GM18526 (cell line): ENCODE data around the gene BICRAL.

Experiments
- POLR2A ChIP-seq: IDR thresholded peaks from 3 replicates; pipeline ENCODE4 v1.6.1; 2011; ENCODE audit not compliant: insufficient read length; ENCODE audit errors: extremely low read depth

BICRAL gene, protein sequence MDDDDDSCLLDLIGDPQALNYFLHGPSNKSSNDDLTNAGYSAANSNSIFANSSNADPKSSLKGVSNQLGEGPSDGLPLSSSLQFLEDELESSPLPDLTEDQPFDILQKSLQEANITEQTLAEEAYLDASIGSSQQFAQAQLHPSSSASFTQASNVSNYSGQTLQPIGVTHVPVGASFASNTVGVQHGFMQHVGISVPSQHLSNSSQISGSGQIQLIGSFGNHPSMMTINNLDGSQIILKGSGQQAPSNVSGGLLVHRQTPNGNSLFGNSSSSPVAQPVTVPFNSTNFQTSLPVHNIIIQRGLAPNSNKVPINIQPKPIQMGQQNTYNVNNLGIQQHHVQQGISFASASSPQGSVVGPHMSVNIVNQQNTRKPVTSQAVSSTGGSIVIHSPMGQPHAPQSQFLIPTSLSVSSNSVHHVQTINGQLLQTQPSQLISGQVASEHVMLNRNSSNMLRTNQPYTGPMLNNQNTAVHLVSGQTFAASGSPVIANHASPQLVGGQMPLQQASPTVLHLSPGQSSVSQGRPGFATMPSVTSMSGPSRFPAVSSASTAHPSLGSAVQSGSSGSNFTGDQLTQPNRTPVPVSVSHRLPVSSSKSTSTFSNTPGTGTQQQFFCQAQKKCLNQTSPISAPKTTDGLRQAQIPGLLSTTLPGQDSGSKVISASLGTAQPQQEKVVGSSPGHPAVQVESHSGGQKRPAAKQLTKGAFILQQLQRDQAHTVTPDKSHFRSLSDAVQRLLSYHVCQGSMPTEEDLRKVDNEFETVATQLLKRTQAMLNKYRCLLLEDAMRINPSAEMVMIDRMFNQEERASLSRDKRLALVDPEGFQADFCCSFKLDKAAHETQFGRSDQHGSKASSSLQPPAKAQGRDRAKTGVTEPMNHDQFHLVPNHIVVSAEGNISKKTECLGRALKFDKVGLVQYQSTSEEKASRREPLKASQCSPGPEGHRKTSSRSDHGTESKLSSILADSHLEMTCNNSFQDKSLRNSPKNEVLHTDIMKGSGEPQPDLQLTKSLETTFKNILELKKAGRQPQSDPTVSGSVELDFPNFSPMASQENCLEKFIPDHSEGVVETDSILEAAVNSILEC

DNA sequence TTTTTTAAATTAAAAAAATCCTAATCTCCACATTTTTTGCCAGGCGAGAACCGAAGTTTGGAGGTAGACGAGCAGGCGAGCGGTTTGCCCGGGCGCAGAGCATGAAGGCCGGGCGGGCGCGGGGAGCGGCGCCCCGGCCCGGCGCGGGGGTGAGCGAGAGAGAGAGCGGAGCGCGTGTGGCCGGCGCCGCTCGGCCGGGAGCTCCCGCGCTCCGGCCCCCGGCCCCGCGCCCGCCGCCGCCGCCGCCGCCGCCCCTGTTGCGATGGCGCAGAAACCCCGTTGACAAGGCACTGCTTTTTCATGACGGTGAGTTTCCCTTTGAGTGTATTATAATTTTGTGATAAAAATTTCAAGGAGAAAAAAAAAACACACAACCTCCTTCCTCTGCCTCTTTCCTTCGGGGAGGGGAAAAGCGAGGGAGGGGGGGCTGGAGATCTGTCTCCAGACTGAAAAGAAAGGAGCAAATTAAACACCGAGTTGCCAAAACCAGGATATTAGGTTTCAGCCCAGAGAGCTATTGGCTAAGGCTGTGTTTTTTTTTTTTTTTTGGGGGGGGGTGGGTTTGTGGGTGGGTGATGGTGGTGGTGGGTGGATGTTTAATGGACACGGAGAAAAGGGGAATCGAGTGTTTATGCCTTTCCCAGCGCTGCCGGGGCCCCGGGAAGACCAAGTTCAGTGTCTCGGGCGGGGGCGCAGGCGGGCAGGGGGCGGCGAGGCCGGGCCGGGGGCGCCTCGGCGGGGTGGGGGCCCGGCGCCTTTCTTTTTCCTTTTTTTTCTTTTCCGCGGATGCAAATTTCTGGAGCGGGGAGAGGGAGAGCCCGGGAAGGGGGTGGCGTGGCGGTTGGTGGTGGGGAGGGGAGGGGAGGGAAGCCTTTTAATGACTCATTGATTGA lies at the start of gene BICRAL:
BICRAL (plus strand) TSS at position 257 of the 893 bp plus-strand sequence. CDS start 39,971 bp downstream, outside the sequence.
- TF ChIP-seq POLR2A, result no peak

GRCh38 chr6:42735976-42736375 lies 45.9 kb upstream of the BICRAL start:
- no peak for TF ChIP-seq POLR2A

- TF ChIP-seq POLR2A, result no peak
Observed at GRCh38 chr6:42740725-42741124, 41.1 kb upstream of the BICRAL start.

- no peak for TF ChIP-seq POLR2A
Observed at GRCh38 chr6:42742116-42742894, 39.5 kb upstream of the BICRAL start.

GRCh38 chr6:42744351-42744893 lies 37.4 kb upstream of the BICRAL start:
- TF ChIP-seq POLR2A, result no peak

DNA sequence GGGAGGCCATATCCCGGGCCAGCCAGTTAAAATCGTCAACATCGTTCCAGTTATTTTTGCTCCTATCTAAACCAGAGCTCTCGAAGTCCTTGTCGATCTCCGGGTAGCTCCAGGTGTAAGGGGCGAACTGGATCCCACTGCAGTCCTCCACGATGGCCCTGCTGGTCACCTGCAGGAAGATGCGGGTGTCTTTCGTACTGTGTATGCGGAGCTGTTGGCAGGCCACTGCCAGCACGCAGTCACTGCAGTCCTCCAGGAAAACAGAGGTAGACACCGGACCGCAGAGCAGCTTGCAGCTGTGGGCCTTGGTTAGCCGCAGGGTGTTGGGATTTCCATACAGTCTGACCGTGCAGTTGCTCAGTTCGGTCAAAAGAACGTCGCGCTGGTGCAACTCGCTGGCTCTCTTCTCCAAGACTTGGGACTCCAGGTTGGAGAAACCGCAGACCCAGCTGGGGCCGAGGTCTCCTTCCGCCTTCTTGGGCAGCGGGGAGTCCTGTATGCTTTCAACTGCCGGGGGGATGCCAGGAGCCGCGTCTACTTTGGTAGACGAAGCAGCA lies 36.7 kb upstream of the BICRAL start:
- TF ChIP-seq POLR2A, result no peak

DNA sequence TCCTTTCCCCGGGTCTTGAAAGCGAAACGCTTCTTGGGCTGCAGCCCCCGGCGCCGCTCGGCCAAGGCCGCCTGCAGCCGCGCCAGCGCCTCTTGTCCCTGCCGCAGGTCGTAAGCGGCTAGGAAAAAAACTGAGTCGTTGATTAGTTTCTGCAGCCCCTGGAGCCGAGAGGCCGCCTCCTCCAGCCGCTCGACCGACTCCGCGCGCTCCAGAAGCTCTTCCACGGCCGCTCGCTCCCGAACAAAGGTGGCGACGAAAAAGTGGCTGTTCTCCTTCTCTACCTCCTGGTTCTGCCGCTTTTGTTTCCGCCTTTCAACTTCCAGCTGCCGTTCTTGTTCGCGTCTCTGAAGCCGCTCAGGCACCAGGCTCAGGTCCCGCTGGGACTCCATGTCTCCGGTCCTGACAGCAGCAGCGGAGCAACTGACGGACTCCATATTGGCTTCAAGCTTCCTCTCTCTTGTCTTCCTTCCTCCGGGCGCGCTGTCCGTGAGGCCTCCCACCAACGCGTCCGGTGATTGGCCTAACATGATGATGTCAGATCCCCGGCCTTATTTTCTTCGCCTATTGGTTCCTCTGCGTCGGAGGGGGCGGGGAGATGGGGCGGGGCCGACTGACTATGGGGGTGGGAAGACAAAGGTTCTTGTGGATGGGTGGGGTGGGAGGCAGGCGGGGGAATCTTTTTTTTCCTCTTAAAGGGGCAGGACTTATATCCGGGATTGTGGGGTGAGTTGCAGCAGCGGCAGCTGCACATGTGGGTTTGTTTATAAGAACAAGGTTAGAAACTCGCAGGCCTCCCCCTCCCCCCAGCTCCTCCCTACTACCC lies 36.0 kb upstream of the BICRAL start, which contains the start of gene TBCC:
TBCC (minus strand) TSS at position 464 of the 823 bp plus-strand sequence; CDS start at position 434, 30 bp downstream.
- TF ChIP-seq POLR2A, result peak; percentile 96

- TF ChIP-seq POLR2A, result peak; percentile 82
Observed at GRCh38 chr6:42746463-42747391, 35.1 kb upstream of the BICRAL start.

- TF ChIP-seq POLR2A, result no peak
Observed at GRCh38 chr6:42748203-42748898, 33.5 kb upstream of the BICRAL start.

DNA sequence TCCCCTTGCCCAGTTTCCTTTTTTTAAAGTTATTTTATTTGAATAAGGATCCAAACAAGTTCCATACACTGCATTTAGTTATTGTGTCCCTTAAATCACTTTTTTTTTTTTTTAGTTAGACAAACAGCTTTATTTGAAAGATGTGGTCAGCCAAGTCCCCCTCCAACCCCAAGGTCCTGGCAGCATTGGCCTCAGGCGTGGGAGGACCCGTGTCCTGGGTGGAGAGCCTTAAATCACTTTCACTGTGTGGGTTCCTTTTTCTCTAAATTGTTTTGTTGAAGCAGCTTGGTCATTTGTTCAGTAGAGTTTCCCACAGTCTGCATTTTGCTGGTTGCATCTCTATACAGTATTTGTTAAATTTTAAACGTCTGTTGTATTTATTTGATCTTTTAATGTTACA lies 30.8 kb upstream of the BICRAL start:
- no peak for TF ChIP-seq POLR2A

- TF ChIP-seq POLR2A, result no peak
Observed at GRCh38 chr6:42754759-42755158, 27.1 kb upstream of the BICRAL start.
